ENCODE measurements around the gene TYMP.

The TYMP gene

DNA sequence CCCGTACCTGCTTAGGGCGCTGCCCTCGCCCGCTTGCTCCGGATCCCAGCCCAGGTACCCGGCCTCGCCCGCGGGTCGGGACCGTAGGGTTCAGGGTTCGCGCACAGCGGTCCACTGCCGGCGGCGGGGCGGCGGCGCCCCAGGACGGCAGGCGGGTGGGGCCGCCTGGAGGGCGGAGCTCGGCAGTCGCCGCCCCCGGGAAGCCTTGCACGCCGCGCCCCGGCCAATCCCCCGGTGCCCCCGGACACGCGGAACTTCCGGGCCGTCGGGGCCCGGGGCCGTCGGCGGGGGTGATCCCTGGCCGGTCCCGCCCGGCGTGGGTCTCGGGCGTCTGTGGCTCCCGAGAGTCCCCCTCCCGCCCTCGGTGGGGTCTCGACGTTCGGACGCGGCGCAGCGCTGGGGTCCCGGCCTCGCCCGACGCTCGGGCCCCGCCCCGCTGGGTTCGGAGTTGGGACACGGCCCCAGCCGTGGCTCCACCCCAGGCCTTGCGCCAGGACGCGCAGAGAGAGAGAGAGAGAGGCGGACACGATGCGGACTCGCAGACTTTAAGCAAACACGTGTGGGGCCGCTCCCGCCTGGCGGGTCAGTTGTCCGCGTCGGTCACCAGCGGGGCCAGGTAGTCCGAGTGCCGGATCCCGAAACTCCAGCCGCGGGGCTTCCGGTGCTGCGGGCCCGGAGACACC lies at the start of gene TYMP:
TSS of gene TYMP (minus strand) at position 116 of the 683 bp plus-strand sequence. CDS start 303 bp downstream, outside the sequence.
- H3K27me3 ChIP-seq (ENCODE audit: insufficient read depth, low read length) = peaks cover 7% of the 10 kb centered on the region
- H3K4me3 ChIP-seq (ENCODE audit: low read length) = no peak within 1 kb of the TSS
- no peak within 1 kb of the TSS for H2AFZ ChIP-seq (ENCODE audit: low read depth, low read length)
- peaks cover 17% of the 10 kb centered on the region for H3K4me1 ChIP-seq (ENCODE audit: insufficient read depth, low read length)
- H3K9me3 ChIP-seq (ENCODE audit: low read length) = peaks cover 15% of the 10 kb centered on the region
- H3K36me3 ChIP-seq (ENCODE audit: insufficient read depth, low read length) = no peaks in the 10 kb centered on the region

DNA sequence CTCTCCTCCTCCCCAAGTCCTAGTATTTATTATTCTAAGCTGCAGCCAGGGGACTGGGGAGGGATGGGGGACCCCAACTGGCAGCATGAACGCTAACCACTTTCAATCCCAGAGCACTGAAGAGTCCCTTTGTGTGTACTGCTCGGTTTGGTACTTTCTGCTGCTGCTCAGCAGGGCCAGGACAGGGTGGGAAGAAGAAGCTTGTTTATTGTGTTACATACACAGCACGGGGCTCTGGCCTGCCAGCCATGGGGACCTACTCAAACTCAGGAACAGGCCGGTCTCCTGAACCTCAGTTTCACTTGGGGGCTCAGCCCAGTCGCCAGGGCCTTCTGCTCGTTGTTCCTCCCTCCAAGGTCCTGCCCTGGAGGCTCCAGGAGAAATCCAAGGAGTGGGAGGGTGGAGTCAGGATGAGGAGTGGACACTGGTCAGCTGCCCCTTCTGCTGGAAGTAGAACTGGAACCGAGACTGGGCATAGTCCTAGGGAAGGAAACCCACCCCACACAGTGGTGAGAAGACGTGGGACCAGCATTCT lies 49.0 kb upstream of the TYMP start:
- Histone ChIP-seq H2AFZ (ENCODE audit: low read depth, low read length) (no peak overlapping the region), H3K4me3 (ENCODE audit: low read length) (no peak overlapping the region), H3K4me1 (ENCODE audit: insufficient read depth, low read length) (peaks cover 13% of the 10 kb centered on the region), H3K9me3 (ENCODE audit: low read length) (no peaks in the 10 kb centered on the region), H3K27me3 (ENCODE audit: insufficient read depth, low read length) (no peaks in the 10 kb centered on the region), H3K36me3 (ENCODE audit: insufficient read depth, low read length) (peaks cover 34% of the 10 kb centered on the region)

DNA sequence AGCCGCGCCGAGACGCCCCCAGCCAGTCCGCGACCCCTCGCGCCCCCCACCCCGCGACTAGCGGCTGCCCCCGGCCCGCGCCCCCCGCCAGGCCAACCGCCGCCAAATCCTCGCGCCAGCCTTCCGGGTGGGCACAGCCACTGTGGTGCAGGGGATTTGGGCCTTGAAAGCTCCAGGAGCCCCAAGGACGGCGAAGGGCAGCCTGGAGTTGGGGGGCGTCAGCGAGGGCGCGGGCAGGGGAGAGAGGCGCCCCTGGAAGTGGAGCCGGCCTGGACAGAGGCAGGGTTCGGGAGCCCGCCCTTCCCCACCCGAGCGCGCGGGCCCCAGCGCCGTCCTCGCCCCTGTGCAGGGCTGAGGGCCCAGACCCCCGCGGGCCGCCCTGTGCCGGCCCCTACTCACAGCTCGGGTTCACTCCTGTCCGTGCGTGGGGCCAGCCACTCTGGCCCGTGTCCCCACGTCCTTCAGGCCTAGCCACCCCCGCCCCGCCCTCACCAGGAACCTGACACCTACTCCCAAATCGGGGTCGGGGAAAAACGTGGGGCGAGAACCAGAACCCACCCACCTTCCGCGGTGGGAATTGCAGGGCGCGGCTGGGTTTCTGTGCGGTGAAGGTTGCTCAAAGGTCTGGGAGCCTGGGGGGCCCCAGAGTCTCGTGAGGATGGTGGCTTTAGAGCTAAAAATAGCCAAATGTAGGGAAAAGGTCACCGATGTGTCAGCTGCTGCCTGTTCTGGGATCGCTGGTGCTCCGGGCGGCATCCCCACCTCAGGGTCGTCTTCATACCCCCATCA lies 48.4 kb upstream of the TYMP start, which contains the start of gene CPT1B:
TSS of gene CPT1B (minus strand) at position 441 of the 789 bp plus-strand sequence. CDS start 512 bp downstream, outside the sequence.
- peaks cover 8% of the 10 kb centered on the region for H3K4me1 ChIP-seq (ENCODE audit: insufficient read depth, low read length)
- H3K9me3 ChIP-seq (ENCODE audit: low read length) = no peaks in the 10 kb centered on the region
- H2AFZ ChIP-seq (ENCODE audit: low read depth, low read length) = no peak within 1 kb of the TSS
- no peak within 1 kb of the TSS for H3K4me3 ChIP-seq (ENCODE audit: low read length)
- no peaks in the 10 kb centered on the region for H3K27me3 ChIP-seq (ENCODE audit: insufficient read depth, low read length)
- peaks cover 36% of the 10 kb centered on the region for H3K36me3 ChIP-seq (ENCODE audit: insufficient read depth, low read length)

GRCh38 chr22:50577697-50577986 lies 47.8 kb upstream of the TYMP start:
- no peak overlapping the region for H2AFZ ChIP-seq (ENCODE audit: low read depth, low read length)
- H3K4me1 ChIP-seq (ENCODE audit: insufficient read depth, low read length) = peaks cover 8% of the 10 kb centered on the region
- H3K27me3 ChIP-seq (ENCODE audit: insufficient read depth, low read length) = no peaks in the 10 kb centered on the region
- no peak overlapping the region for H3K4me3 ChIP-seq (ENCODE audit: low read length)
- H3K9me3 ChIP-seq (ENCODE audit: low read length) = no peaks in the 10 kb centered on the region
- H3K36me3 ChIP-seq (ENCODE audit: insufficient read depth, low read length) = peaks cover 41% of the 10 kb centered on the region

- H3K36me3 ChIP-seq (ENCODE audit: insufficient read depth, low read length) = peaks cover 47% of the 10 kb centered on the region
- H3K4me1 ChIP-seq (ENCODE audit: insufficient read depth, low read length) = peaks cover 8% of the 10 kb centered on the region
- H3K4me3 ChIP-seq (ENCODE audit: low read length) = no peak overlapping the region
- no peaks in the 10 kb centered on the region for H3K9me3 ChIP-seq (ENCODE audit: low read length)
- no peak overlapping the region for H2AFZ ChIP-seq (ENCODE audit: low read depth, low read length)
- no peaks in the 10 kb centered on the region for H3K27me3 ChIP-seq (ENCODE audit: insufficient read depth, low read length)
These were observed 47.2 kb upstream of the TYMP start for GRCh38 chr22:50576806-50577696.

DNA sequence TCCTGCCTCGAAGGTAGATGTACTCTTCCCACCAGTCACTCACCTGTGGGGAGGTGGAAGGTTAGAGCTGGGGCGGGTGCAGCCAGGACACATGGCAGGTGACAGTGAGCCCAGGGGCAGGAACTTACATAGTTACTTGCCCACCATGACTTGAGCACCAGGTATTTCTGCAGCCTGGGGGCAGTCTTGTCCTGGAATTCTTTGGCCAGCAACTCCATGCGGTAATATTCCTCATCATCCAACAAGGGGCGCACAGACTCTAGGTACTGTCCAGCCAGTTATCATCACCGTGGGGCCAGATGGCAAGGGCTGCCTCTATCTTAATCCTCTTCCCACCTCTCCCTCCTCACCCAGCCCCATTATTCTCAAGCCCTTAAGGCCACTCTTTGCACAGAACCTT lies 46.3 kb upstream of the TYMP start:
- peaks cover 53% of the 10 kb centered on the region for H3K36me3 ChIP-seq (ENCODE audit: insufficient read depth, low read length)
- H3K27me3 ChIP-seq (ENCODE audit: insufficient read depth, low read length) = no peaks in the 10 kb centered on the region
- no peak overlapping the region for H3K4me3 ChIP-seq (ENCODE audit: low read length)
- H2AFZ ChIP-seq (ENCODE audit: low read depth, low read length) = no peak overlapping the region
- H3K4me1 ChIP-seq (ENCODE audit: insufficient read depth, low read length) = no peaks in the 10 kb centered on the region
- no peaks in the 10 kb centered on the region for H3K9me3 ChIP-seq (ENCODE audit: low read length)

- H3K4me1 ChIP-seq (ENCODE audit: insufficient read depth, low read length) = no peaks in the 10 kb centered on the region
- H3K27me3 ChIP-seq (ENCODE audit: insufficient read depth, low read length) = no peaks in the 10 kb centered on the region
- peaks cover 55% of the 10 kb centered on the region for H3K36me3 ChIP-seq (ENCODE audit: insufficient read depth, low read length)
- H3K9me3 ChIP-seq (ENCODE audit: low read length) = no peaks in the 10 kb centered on the region
- no peak overlapping the region for H2AFZ ChIP-seq (ENCODE audit: low read depth, low read length)
- H3K4me3 ChIP-seq (ENCODE audit: low read length) = no peak overlapping the region
These were observed 45.7 kb upstream of the TYMP start for GRCh38 chr22:50575426-50575941.

DNA sequence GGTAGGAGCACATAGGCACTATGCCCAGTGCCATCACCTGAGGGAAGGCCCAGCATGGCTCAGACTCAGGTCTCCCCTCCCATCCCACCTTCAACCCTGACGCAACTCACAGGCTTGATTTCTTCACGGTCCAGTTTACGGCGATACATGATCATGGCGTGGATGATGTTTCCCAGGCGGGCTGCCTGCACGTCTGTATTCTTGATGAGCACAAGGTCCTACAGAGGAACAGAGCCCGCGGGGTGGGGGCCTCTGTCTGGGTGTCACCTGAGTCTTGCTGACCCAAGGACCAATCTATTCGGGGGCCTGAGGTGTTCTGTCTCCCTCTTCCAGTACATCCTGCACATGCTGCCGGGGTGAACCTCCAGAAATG lies 44.6 kb upstream of the TYMP start:
- Histone ChIP-seq H3K4me3 (ENCODE audit: low read length) (no peak overlapping the region), H3K27me3 (ENCODE audit: insufficient read depth, low read length) (no peaks in the 10 kb centered on the region), H3K9me3 (ENCODE audit: low read length) (no peaks in the 10 kb centered on the region), H3K36me3 (ENCODE audit: insufficient read depth, low read length) (peaks cover 55% of the 10 kb centered on the region), H3K4me1 (ENCODE audit: insufficient read depth, low read length) (no peaks in the 10 kb centered on the region), H2AFZ (ENCODE audit: low read depth, low read length) (no peak overlapping the region)

DNA sequence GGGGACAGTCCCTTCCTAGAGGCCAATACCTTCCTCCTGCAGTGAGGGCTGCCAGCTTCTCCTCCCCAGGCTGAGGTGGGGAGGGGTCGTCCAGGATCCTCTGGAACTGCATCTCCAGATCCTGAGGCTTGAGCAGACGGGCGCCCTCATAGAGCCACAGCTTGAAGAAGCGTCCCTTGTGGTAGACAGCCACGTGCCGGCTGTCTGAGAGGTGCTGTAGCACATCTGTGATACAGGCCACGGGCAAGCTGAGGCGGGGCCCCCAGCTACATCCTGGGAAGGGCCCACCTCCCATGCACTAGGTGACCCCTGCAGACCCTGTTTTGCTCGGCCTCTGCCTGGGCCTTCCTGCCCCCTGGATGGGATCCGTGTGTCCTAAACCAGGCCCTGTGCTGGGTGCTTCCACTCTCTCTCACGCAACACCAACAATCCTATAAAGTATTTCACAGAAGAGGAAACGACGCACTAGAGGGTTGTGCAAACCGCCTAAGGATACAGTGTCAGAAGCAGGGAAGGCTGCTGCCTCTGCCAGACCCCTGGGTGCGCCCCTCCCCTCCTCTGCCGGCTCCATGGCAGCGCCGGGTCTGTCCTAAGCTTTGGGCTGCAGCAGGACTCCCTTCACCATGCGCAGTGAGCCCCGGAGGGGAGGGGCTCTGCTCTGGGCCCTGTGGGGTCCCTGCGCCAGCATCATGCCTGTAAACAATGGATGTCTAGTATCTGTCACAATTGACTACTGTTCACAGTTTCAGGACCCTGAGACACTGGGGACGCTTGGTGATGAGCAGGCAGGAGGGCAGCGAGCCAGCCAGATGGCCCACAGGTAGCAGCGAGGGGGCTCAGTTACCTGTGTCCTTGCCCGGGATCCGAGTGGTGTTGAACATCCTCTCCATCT lies 43.9 kb upstream of the TYMP start:
- Histone ChIP-seq H3K36me3 (ENCODE audit: insufficient read depth, low read length) (peaks cover 55% of the 10 kb centered on the region), H3K4me1 (ENCODE audit: insufficient read depth, low read length) (no peaks in the 10 kb centered on the region), H3K27me3 (ENCODE audit: insufficient read depth, low read length) (no peaks in the 10 kb centered on the region), H3K4me3 (ENCODE audit: low read length) (no peak overlapping the region), H3K9me3 (ENCODE audit: low read length) (no peaks in the 10 kb centered on the region), H2AFZ (ENCODE audit: low read depth, low read length) (no peak overlapping the region)

GRCh38 chr22:50572965-50573364 lies 43.2 kb upstream of the TYMP start:
- no peaks in the 10 kb centered on the region for H3K27me3 ChIP-seq (ENCODE audit: insufficient read depth, low read length)
- no peak overlapping the region for H3K4me3 ChIP-seq (ENCODE audit: low read length)
- H2AFZ ChIP-seq (ENCODE audit: low read depth, low read length) = no peak overlapping the region
- H3K9me3 ChIP-seq (ENCODE audit: low read length) = no peaks in the 10 kb centered on the region
- no peaks in the 10 kb centered on the region for H3K4me1 ChIP-seq (ENCODE audit: insufficient read depth, low read length)
- H3K36me3 ChIP-seq (ENCODE audit: insufficient read depth, low read length) = peaks cover 55% of the 10 kb centered on the region

- Histone ChIP-seq H3K36me3 (ENCODE audit: insufficient read depth, low read length) (peaks cover 61% of the 10 kb centered on the region), H3K27me3 (ENCODE audit: insufficient read depth, low read length) (no peaks in the 10 kb centered on the region), H3K9me3 (ENCODE audit: low read length) (no peaks in the 10 kb centered on the region), H3K4me1 (ENCODE audit: insufficient read depth, low read length) (no peaks in the 10 kb centered on the region), H2AFZ (ENCODE audit: low read depth, low read length) (no peak overlapping the region), H3K4me3 (ENCODE audit: low read length) (no peak overlapping the region)
These were observed 41.7 kb upstream of the TYMP start for GRCh38 chr22:50571264-50572175.

Data from neuron (in vitro differentiated cells).